Esophagus squamous epithelium (tissue), 5 donors: ENCODE measurements around the gene ZFP57. TPM values are rescaled to one million over a fixed set of nuclear protein-coding genes. Genes with fewer than 3 reads are reported as not detected.

ENCODE experiments used
- DNase-seq: peaks from one replicate; lab custom pipeline; 2025; lab: John Stamatoyannopoulos, UW
- H3K27ac ChIP-seq, 4 donors: fragments of 200-600 bp; sonication (generic); one replicate each; pipeline ENCODE4 v1.5.1; 2016 to 2019; ENCODE audit warnings: mild to moderate bottlenecking in 1 of 4
- H3K27me3 ChIP-seq, 4 donors: fragments of 200-600 bp; sonication (generic); 1 replicate in 3 of 4; 2 replicates in 1 of 4; pipeline versions ENCODE4 v1.5.1 to v1.6.0; 2017 to 2021; ENCODE audit warnings: antibody characterized with exemption in 1 of 4
- H3K36me3 ChIP-seq, 3 donors: fragments of 200-600 bp; sonication (generic); one replicate each; pipeline ENCODE4 v1.5.1; 2016 to 2019
- H3K4me1 ChIP-seq, 3 donors: fragments of 200-600 bp; sonication (generic); one replicate each; pipeline ENCODE4 v1.5.1; 2017 to 2019
- H3K4me3 ChIP-seq, 4 donors: fragments of 200-600 bp; sonication (generic); 1 replicate in 3 of 4; 2 replicates in 1 of 4; pipeline ENCODE4 v1.5.1; 2016 to 2019; ENCODE audit warnings: mild to moderate bottlenecking in 2 of 4, moderate library complexity in 1 of 4
- H3K9me3 ChIP-seq, 3 donors: fragments of 200-600 bp; sonication (generic); one replicate each; pipeline ENCODE4 v1.5.1; 2016 to 2019
- POLR2A ChIP-seq, 4 donors: fragments of 450-650 bp; IDR thresholded peaks; one replicate each; pipeline ENCODE4 v1.6.1; 2017; ENCODE audit warnings: antibody characterized with exemption in 4 of 4, mild to moderate bottlenecking in 4 of 4, moderate library complexity in 3 of 4
- WGBS, 2 donors: methylation state at CpG; one replicate each; pipeline ENCODE4 v1.1.5; 2018; 5-methylcytosine and 5-hydroxymethylcytosine counted together
- intact Hi-C: fragments of 100-400 bp; cut with DNase I; formaldehyde crosslinking; loops from one replicate; pipeline ENCODE4 v1.15.0; 2022
- small RNA-seq, 4 donors: library from RNA; depleted of rRNA; stranded (forward); fragments of <200 nt; gene quantifications; one replicate each; pipeline ENCODE3, GENCODE V24; 2016
- total RNA-seq, 4 donors: library from RNA; depleted of rRNA; stranded (reverse); fragments of >200 nt; gene quantifications; one replicate each; pipeline ENCODE4 v1.1.0, GENCODE V29; 2016
- TF ChIP-seq, protein P1 (sequence below), 6 experiments: fragments of 450-650 bp in 4 of 6; fragments of 200-600 bp in 2 of 6; sonication (generic) in 2 of 6; IDR thresholded peaks; one replicate each; pipeline ENCODE4 v1.5.1; 2016 to 2019; ENCODE audit warnings: antibody characterized with exemption in 6 of 6, mild to moderate bottlenecking in 4 of 6, moderate library complexity in 4 of 6
- donor health status: DM: yes; HTN: yes; CAD: no.

Gene ZFP57
- total RNA-seq, 4 donors from 2014 or later, result 2.4 TPM; not detected in 3

- 54 to 70% methylated on average over 6 to 7 of the region's 31 CpGs for WGBS, 2 donors
Observed at GRCh38 chr6:29626948-29627754, 53.8 kb downstream of the ZFP57 start.

DNA sequence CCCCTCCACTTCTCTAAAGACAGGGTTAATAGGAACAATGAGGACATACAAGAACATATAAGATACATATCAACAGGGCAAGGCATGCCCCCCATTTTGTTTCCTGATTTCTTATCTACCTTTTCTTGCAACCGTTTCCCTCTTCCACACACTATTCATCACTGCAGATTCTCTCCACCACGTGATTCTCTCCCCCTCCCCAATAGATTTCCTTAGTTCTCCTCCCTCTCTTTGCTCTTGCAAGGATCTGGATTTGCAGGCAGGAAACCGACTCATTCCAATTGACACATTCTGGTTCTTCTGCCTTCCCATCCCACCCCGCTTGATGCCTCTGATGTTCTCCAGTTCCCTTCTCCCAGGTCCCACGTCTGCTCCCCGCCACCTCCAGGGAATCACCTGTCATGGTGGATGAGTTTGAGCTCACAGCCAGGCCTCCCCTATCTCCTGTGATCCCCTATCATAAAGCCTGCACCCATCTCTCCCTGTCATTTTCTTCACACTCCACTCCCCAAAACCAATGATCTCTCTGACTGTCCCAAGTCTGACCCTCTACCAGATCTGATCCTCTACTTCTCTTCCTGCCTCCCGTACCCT, 55.5 kb downstream of the ZFP57 start:
- Histone ChIP-seq H3K9me3 (no peaks in the 10 kb centered on the region), H3K27me3 (no peaks in the 10 kb centered on the region), H3K4me3 (no peak overlapping the region), H3K36me3 (peaks cover 0 to 35% (median 6%) of the 10 kb centered on the region in 3 donors), H3K27ac (no peak overlapping the region), H3K4me1 (peaks cover 12 to 26% (median 16%) of the 10 kb centered on the region in 3 donors)
- intact Hi-C loops, result no loop called here
- TF ChIP-seq POLR2A (IDR thresholded peaks at IDR 0.05), result no peak
- TF ChIP-seq, protein P1, sequence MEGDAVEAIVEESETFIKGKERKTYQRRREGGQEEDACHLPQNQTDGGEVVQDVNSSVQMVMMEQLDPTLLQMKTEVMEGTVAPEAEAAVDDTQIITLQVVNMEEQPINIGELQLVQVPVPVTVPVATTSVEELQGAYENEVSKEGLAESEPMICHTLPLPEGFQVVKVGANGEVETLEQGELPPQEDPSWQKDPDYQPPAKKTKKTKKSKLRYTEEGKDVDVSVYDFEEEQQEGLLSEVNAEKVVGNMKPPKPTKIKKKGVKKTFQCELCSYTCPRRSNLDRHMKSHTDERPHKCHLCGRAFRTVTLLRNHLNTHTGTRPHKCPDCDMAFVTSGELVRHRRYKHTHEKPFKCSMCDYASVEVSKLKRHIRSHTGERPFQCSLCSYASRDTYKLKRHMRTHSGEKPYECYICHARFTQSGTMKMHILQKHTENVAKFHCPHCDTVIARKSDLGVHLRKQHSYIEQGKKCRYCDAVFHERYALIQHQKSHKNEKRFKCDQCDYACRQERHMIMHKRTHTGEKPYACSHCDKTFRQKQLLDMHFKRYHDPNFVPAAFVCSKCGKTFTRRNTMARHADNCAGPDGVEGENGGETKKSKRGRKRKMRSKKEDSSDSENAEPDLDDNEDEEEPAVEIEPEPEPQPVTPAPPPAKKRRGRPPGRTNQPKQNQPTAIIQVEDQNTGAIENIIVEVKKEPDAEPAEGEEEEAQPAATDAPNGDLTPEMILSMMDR (IDR thresholded peaks at IDR 0.05), result no peak
- WGBS, 2 donors, result 62 to 70% methylated on average over 7 of the region's 7 CpGs
- no peak for DNase-seq

More at GRCh38 chr6:29626948-29627754, 53.8 kb downstream of the ZFP57 start:
- Histone ChIP-seq H3K27ac (peak overlapping the region; percentile 52 to 84 (median 82)), H3K9me3 (no peaks in the 10 kb centered on the region), H3K36me3 (peaks cover 0 to 18% (median 0%) of the 10 kb centered on the region in 3 donors), H3K4me1 (peaks cover 22 to 38% (median 25%) of the 10 kb centered on the region in 3 donors), H3K27me3 (no peaks in the 10 kb centered on the region), H3K4me3 (peak overlapping the region; percentile 35 to 76 (median 62))
- intact Hi-C loops, result no loop called here
- TF ChIP-seq POLR2A (IDR thresholded peaks at IDR 0.05), result no peak
- TF ChIP-seq, protein P1 (IDR thresholded peaks at IDR 0.05), result no peak
- DNase-seq, result no peak

DNA sequence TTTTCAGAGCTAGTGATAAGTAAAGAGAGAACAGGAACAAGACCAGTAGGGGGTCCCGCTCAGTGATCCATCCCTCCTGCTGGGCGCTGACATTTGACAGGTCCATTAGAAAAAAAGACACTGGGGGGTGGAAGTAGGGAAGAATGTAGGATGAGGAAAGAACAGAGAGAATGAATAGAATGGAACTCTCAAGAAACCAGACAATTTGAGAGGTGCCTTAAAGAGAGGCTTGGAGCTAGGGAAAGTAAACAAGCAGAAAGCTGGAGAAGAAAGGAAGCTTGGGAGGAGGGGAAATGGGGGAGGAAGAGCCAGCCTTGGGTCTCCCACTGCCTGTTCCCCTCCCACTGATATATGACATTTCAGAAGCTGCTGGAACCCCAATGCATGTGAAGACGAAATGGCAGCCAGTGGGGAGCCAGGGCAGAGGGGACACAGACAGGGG, 56.4 kb downstream of the ZFP57 start:
- Histone ChIP-seq H3K36me3 (peaks cover 0 to 44% (median 9%) of the 10 kb centered on the region in 3 donors), H3K9me3 (no peaks in the 10 kb centered on the region), H3K4me1 (peaks cover 12 to 26% (median 16%) of the 10 kb centered on the region in 3 donors), H3K27ac (no peak overlapping the region), H3K4me3 (no peak overlapping the region), H3K27me3 (no peaks in the 10 kb centered on the region)
- DNase-seq, result no peak
- 73 to 90% methylated on average over 2 to 3 of the region's 3 CpGs for WGBS, 2 donors
- TF ChIP-seq, protein P1 (IDR thresholded peaks at IDR 0.05), result no peak
- no peak for TF ChIP-seq POLR2A (IDR thresholded peaks at IDR 0.05)
- intact Hi-C loops, result no loop called here

Small RNA genes within 50 kb of the gene (small RNA-seq; reads per million reads assigned to genes)
- gene SUMO2P1, result 0 to 1.2 (median 0) reads per million in 4 donors

Other genes starting within 250 kb of the ZFP57 start
- gene OR10C1, start 241.8 kb downstream of the ZFP57 start, total RNA-seq, result not detected
- not detected for gene OR11A1, start 224.1 kb downstream of the ZFP57 start, total RNA-seq
- not detected for gene OR2H1, start 224.0 kb downstream of the ZFP57 start, total RNA-seq
- not detected for gene MAS1L, start 193.2 kb downstream of the ZFP57 start, total RNA-seq
- 10 to 100 TPM in 1 of 4 donors, 1 to 10 TPM in 1, under 1 TPM in 1, not detected in 1; 0.76 to 11.1 (median 1.6) TPM for gene UBD, start 121.4 kb downstream of the ZFP57 start, total RNA-seq
- gene OR2H2, start 96.0 kb downstream of the ZFP57 start, total RNA-seq, result not detected
- 10 to 100 TPM in 2 of 4 donors, 1 to 10 TPM in 2; 4.1 to 19.5 (median 8.5) TPM for gene GABBR1, start 48.0 kb downstream of the ZFP57 start, total RNA-seq
- gene MOG, start 24.1 kb downstream of the ZFP57 start, total RNA-seq, result not detected
- gene HLA-F, start 42.3 kb upstream of the ZFP57 start, total RNA-seq, result 10 to 100 TPM in 3 of 4 donors, 1 to 10 TPM in 1; 8.7 to 56.1 (median 31.0) TPM
- gene HLA-G, start 146.7 kb upstream of the ZFP57 start, total RNA-seq, result under 1 TPM in 2 of 4 donors, not detected in 2; 0.18 to 0.27 TPM